Aorta (tissue), 5 donors: ENCODE data around the gene CSNK2A1. TPM values are rescaled to one million over a fixed set of nuclear protein-coding genes. Genes with fewer than 3 reads are reported as not detected.

Experiments
- ATAC-seq: fragments of 200-7000 bp; cut with Tn5 transposase; one replicate; pipeline ENCODE4 v1.9.1; 2022; ENCODE audit warnings: moderate library complexity; ENCODE audit not compliant: low FRiP score
- DNase-seq, 2 donors: peaks; one replicate each; pipeline ENCODE4 v3.0.0-alpha.2; 2020
- H3K27ac ChIP-seq, 2 donors: one replicate each; pipeline ENCODE4 v1.5.1; 2013; ENCODE audit warnings: low read length in 2 of 2, mild to moderate bottlenecking in 2 of 2, moderate library complexity in 2 of 2, control low read depth in 1 of 2, inconsistent platforms in 1 of 2, low read depth in 1 of 2
- H3K27me3 ChIP-seq, 2 donors: one replicate each; pipeline ENCODE4 v1.6.1; 2013; ENCODE audit warnings: control low read depth in 1 of 2, low read length in 1 of 2, mild to moderate bottlenecking in 1 of 2, moderate library complexity in 1 of 2; ENCODE audit not compliant: insufficient read depth in 2 of 2, control insufficient read depth in 1 of 2
- H3K36me3 ChIP-seq, 2 donors: one replicate each; pipeline ENCODE4 v1.6.1; 2013; ENCODE audit warnings: control low read depth in 1 of 2, low read length in 1 of 2, mild to moderate bottlenecking in 1 of 2; ENCODE audit not compliant: insufficient read depth in 2 of 2, control insufficient read depth in 1 of 2
- H3K4me1 ChIP-seq, 2 donors: one replicate each; pipeline ENCODE4 v1.6.1; 2013; ENCODE audit warnings: low read length in 2 of 2, control low read depth in 1 of 2, mild to moderate bottlenecking in 1 of 2, moderate library complexity in 1 of 2; ENCODE audit not compliant: insufficient read depth in 2 of 2, control insufficient read depth in 1 of 2
- H3K4me3 ChIP-seq, 2 donors: one replicate each; pipeline ENCODE4 v1.5.1; 2013; ENCODE audit warnings: low read length in 2 of 2, control low read depth in 1 of 2, mild to moderate bottlenecking in 1 of 2
- H3K9me3 ChIP-seq: one replicate; pipeline ENCODE4 v1.6.1; 2013; ENCODE audit warnings: mild to moderate bottlenecking, low read length; ENCODE audit not compliant: control insufficient read depth
- WGBS, 2 donors: extraction: QIAGEN DNeasy Blood & Tissue Kit; methylation state at CpG; one replicate each; pipeline ENCODE4 v1.1.7; 2013; 5-methylcytosine and 5-hydroxymethylcytosine counted together
- intact Hi-C, 2 donors: fragments of 100-400 bp; cut with DNase I; formaldehyde crosslinking; loops; one replicate each; pipeline versions ENCODE4 v1.14.2 to v1.15.0; 2022
- polyA plus RNA-seq, 2 donors: library from polyadenylated mRNA; stranded (reverse); fragments of 200-250 nt; gene quantifications; one replicate each; pipeline ENCODE4 v1.2.3, GENCODE V29; 2013
- total RNA-seq, 2 donors: library from RNA; stranded (reverse); fragmentation: NEBNext Ultra II Directional; extraction: Animal tissue kit (Norgen Biotek cat#: 25700); gene quantifications; one replicate each; pipeline ENCODE4 v1.2.1, GENCODE V29; 2021
- donor health status: healthy with polysubstance abuse.
- donor health status: Bipolar disorder and iron deficiency.
- donor health status: DM: no; HTN: no; CAD: no.
- donor health status: DM: no; HTN: no; CAD: no.
- donor health status: DM: yes; HTN: yes; CAD: no.

Gene CSNK2A1
- total and polyA plus RNA-seq, 4 donors, result 23.4 to 98.2 (median 50.6) TPM

GRCh38 chr20:437787-438486 is 105.7 kb downstream of the CSNK2A1 start:
- no peaks in the 10 kb centered on the region for H3K4me1 ChIP-seq
- ATAC-seq, result no peak
- DNase-seq, result peak in 1 of 2 donors; percentile 36
- no peak overlapping the region for H3K27ac ChIP-seq
- no peaks in the 10 kb centered on the region for H3K9me3 ChIP-seq
- H3K27me3 ChIP-seq, result no peaks in the 10 kb centered on the region
- H3K36me3 ChIP-seq, result peaks cover 7 to 9% of the 10 kb centered on the region in 2 donors
- WGBS, 2 donors, result 84 to 86% methylated on average over 6 of the region's 6 CpGs
- H3K4me3 ChIP-seq, result no peak overlapping the region
- intact Hi-C loops, result no loop called here

- ATAC-seq, result no peak
- intact Hi-C loops, result no loop called here
- H3K36me3 ChIP-seq, result peaks cover 6 to 8% of the 10 kb centered on the region in 2 donors
- no peaks in the 10 kb centered on the region for H3K27me3 ChIP-seq
- WGBS, 2 donors, result 93 to 99% methylated on average over 5 of the region's 5 CpGs
- no peak overlapping the region for H3K4me3 ChIP-seq
- no peaks in the 10 kb centered on the region for H3K9me3 ChIP-seq
- H3K4me1 ChIP-seq, result no peaks in the 10 kb centered on the region
- DNase-seq, result no peak
- H3K27ac ChIP-seq, result no peak overlapping the region
These were observed 107.1 kb downstream of the CSNK2A1 start for GRCh38 chr20:436476-436875.

GRCh38 chr20:435558-435957 is 108.0 kb downstream of the CSNK2A1 start:
- 72 to 74% methylated on average over 7 of the region's 7 CpGs for WGBS, 2 donors
- DNase-seq (peak in 1 of 2 donors; percentile 30), ATAC-seq (no peak)
- Histone ChIP-seq H3K27ac (no peak overlapping the region), H3K9me3 (no peaks in the 10 kb centered on the region), H3K36me3 (peaks cover 3 to 5% of the 10 kb centered on the region in 2 donors), H3K27me3 (no peaks in the 10 kb centered on the region), H3K4me1 (no peaks in the 10 kb centered on the region), H3K4me3 (no peak overlapping the region)
- intact Hi-C loops, result no loop called here

GRCh38 chr20:434661-435419 is 108.8 kb downstream of the CSNK2A1 start:
- no peak for ATAC-seq
- Histone ChIP-seq H3K36me3 (peaks cover 3 to 4% of the 10 kb centered on the region in 2 donors), H3K4me3 (no peak overlapping the region), H3K27ac (no peak overlapping the region), H3K4me1 (no peaks in the 10 kb centered on the region), H3K9me3 (no peaks in the 10 kb centered on the region), H3K27me3 (no peaks in the 10 kb centered on the region)
- DNase-seq, result peak in 1 of 2 donors; percentile 17
- WGBS, 2 donors, result 83% methylated on average over 16 of the region's 16 CpGs
- intact Hi-C loops, result loop anchor here (5.0 kb wide), 2 partner anchors 78 to 83 kb away; no protein-coding TSS in a partner anchor

- Histone ChIP-seq H3K4me1 (no peaks in the 10 kb centered on the region), H3K36me3 (peaks cover 3 to 6% of the 10 kb centered on the region in 2 donors), H3K27me3 (no peaks in the 10 kb centered on the region), H3K27ac (no peak overlapping the region), H3K4me3 (no peak overlapping the region), H3K9me3 (no peaks in the 10 kb centered on the region)
- peak in 1 of 2 donors; percentile 21 for DNase-seq
- ATAC-seq, result no peak
- intact Hi-C loops, result loop anchor here (5.0 kb wide), 2 partner anchors 77 to 82 kb away; no protein-coding TSS in a partner anchor
- WGBS, 2 donors, result 69 to 70% methylated on average over 11 of the region's 11 CpGs
These were observed 109.4 kb downstream of the CSNK2A1 start for GRCh38 chr20:434221-434620.

- intact Hi-C loops, result loop anchor here (5.0 kb wide), 2 partner anchors 76 to 81 kb away; no protein-coding TSS in a partner anchor
- Histone ChIP-seq H3K4me3 (no peak overlapping the region), H3K4me1 (no peaks in the 10 kb centered on the region), H3K9me3 (no peaks in the 10 kb centered on the region), H3K27ac (no peak overlapping the region), H3K27me3 (no peaks in the 10 kb centered on the region), H3K36me3 (peaks cover 3 to 9% of the 10 kb centered on the region in 2 donors)
- 68 to 69% methylated on average over 12 of the region's 12 CpGs for WGBS, 2 donors
- ATAC-seq, result no peak
- DNase-seq, result peak in 1 of 2 donors; percentile 22
These were observed 110.2 kb downstream of the CSNK2A1 start for GRCh38 chr20:433300-433975.

- Histone ChIP-seq H3K36me3 (peaks cover 0 to 7% of the 10 kb centered on the region in 2 donors), H3K4me3 (no peak overlapping the region), H3K9me3 (no peaks in the 10 kb centered on the region), H3K4me1 (no peaks in the 10 kb centered on the region), H3K27ac (no peak overlapping the region), H3K27me3 (no peaks in the 10 kb centered on the region)
- ATAC-seq (no peak), DNase-seq (peak in 1 of 2 donors; percentile 34)
- intact Hi-C loops, result loop anchor here (5.0 kb wide), 2 partner anchors 75 to 80 kb away; no protein-coding TSS in a partner anchor
- 81 to 82% methylated on average over 11 of the region's 11 CpGs for WGBS, 2 donors
These were observed 110.8 kb downstream of the CSNK2A1 start for GRCh38 chr20:432677-433299.

- no peak overlapping the region for H3K4me3 ChIP-seq
- DNase-seq (peak in 1 of 2 donors; percentile 40), ATAC-seq (no peak)
- H3K9me3 ChIP-seq, result no peaks in the 10 kb centered on the region
- peaks cover 0 to 10% of the 10 kb centered on the region in 2 donors for H3K36me3 ChIP-seq
- no peak overlapping the region for H3K27ac ChIP-seq
- intact Hi-C loops, result loop anchor here (5.0 kb wide), 2 partner anchors 75 to 80 kb away; no protein-coding TSS in a partner anchor
- H3K4me1 ChIP-seq, result no peaks in the 10 kb centered on the region
- WGBS, 2 donors, result 86 to 89% methylated on average over 13 of the region's 13 CpGs
- no peaks in the 10 kb centered on the region for H3K27me3 ChIP-seq
These were observed 111.4 kb downstream of the CSNK2A1 start for GRCh38 chr20:432208-432607.
